Brain microvascular endothelial cell (primary cell): ENCODE data around the gene MPI.

Source experiments
- DNase-seq: peaks from one replicate; pipeline ENCODE4 v3.0.0-alpha.2; 2020
- H3K27ac ChIP-seq: fragments of 250-450 bp; sonication (Bioruptor Pico); 2 replicates; pipeline ENCODE4 v1.5.1; 2020; ENCODE audit warnings: mild to moderate bottlenecking, moderate library complexity
- H3K27me3 ChIP-seq: fragments of 250-450 bp; sonication (Bioruptor Pico); replicated peaks from 2 replicates; pipeline ENCODE4 v1.5.1; 2020; ENCODE audit warnings: mild to moderate bottlenecking
- H3K36me3 ChIP-seq: fragments of 250-450 bp; sonication (Bioruptor Pico); replicated peaks from 2 replicates; pipeline ENCODE4 v1.5.1; 2020; ENCODE audit warnings: mild to moderate bottlenecking
- H3K4me3 ChIP-seq: 2 replicates; pipeline ENCODE4 v1.5.1; 2011; ENCODE audit warnings: low read depth, mild to moderate bottlenecking, control low read depth, low read length, moderate library complexity
- in situ Hi-C: cut with HindIII; loops from 2 replicates; pipeline ENCODE4 v1.10.0; 2017; ENCODE audit warnings: low sequenced_read_pairs, low pct_ligation_motif_present
- TF ChIP-seq, protein P1 (sequence below): IDR thresholded peaks from 2 replicates; pipeline ENCODE4 v1.5.1; 2011; ENCODE audit warnings: low read depth, mild to moderate bottlenecking, moderate library complexity, low read length, control low read depth, inconsistent platforms; ENCODE audit errors: missing control alignments

MPI gene

DNA sequence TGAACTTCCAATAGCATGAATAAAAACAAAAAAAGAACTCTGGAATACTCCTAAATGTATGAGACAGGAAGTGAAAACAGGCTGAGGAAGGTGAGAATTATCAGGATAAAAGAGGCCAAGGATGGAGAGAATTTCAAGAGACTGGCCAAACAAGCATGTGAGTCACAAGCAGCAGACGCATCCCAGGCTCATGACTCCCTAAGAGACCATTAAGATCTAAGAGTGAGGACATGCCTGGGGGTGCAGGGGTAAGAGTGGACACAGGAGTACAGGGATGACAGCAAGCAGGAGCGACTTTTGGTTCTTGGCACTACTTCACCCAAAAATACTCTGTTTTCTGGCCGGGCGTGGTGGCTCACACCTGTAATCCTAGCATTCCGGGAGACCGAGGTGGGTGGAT, 23.8 kb upstream of the MPI start:
- Histone ChIP-seq H3K4me3 (no peak overlapping the region), H3K36me3 (peaks cover 2% of the 10 kb centered on the region), H3K27me3 (no peaks in the 10 kb centered on the region), H3K27ac (peak overlapping the region; percentile 8)
- TF ChIP-seq, protein P1, sequence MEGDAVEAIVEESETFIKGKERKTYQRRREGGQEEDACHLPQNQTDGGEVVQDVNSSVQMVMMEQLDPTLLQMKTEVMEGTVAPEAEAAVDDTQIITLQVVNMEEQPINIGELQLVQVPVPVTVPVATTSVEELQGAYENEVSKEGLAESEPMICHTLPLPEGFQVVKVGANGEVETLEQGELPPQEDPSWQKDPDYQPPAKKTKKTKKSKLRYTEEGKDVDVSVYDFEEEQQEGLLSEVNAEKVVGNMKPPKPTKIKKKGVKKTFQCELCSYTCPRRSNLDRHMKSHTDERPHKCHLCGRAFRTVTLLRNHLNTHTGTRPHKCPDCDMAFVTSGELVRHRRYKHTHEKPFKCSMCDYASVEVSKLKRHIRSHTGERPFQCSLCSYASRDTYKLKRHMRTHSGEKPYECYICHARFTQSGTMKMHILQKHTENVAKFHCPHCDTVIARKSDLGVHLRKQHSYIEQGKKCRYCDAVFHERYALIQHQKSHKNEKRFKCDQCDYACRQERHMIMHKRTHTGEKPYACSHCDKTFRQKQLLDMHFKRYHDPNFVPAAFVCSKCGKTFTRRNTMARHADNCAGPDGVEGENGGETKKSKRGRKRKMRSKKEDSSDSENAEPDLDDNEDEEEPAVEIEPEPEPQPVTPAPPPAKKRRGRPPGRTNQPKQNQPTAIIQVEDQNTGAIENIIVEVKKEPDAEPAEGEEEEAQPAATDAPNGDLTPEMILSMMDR: no peak
- in situ Hi-C loops: no loop called here
- peak; percentile 58 for DNase-seq

DNA sequence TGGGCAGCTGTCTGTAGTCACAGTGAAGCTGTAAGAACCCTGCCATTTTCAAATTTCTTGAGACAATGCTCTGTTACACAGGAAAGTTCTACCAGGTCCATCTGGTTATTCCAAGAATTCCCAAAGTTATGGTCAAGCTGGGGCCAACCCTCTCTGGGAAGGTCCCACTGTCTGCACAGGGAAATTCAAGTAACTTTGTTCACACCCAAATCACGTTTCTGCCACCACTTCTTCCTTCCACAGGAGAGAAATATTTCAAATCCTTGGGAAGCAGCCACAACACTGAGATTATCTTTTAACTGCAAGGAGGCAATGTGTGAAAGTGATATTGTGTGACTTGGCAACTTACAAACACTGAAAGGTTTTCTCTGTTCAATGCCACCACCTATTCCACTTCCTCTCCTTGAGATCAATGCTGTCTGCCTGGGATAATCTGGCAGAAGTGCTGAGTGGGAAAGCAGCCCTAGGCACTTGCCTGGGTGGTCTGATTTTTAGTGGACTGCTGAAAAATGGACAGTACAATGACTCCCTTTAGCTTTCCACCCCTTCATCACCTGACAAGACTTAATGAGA, 22.3 kb upstream of the MPI start:
- no peak for DNase-seq
- Histone ChIP-seq H3K27ac (no peak overlapping the region), H3K4me3 (no peak overlapping the region), H3K36me3 (peaks cover 2% of the 10 kb centered on the region), H3K27me3 (no peaks in the 10 kb centered on the region)
- in situ Hi-C loops: no loop called here
- TF ChIP-seq, protein P1: no peak

DNA sequence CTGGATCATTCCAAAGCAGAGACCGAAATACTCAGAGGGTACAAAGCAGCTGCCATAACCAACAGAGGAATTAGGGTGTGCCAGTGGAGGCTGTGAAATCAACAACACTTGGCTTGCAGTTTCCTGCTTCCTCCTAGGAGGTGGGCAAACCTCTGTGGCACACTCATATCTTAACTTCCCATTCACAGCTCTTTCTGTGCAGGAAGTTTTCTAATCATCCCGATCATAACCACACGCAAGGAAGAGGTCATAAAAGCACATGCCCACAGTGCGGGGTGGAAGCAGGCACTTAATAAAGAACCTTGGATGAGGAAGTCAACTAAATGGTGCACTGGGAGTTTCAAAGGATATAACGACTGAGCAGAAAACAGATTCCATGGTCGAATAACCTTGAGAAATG, 21.8 kb upstream of the MPI start:
- in situ Hi-C loops: no loop called here
- H3K4me3 ChIP-seq: no peak overlapping the region
- H3K27me3 ChIP-seq: no peaks in the 10 kb centered on the region
- no peak overlapping the region for H3K27ac ChIP-seq
- peaks cover 2% of the 10 kb centered on the region for H3K36me3 ChIP-seq
- TF ChIP-seq, protein P1: no peak
- DNase-seq: no peak

DNA sequence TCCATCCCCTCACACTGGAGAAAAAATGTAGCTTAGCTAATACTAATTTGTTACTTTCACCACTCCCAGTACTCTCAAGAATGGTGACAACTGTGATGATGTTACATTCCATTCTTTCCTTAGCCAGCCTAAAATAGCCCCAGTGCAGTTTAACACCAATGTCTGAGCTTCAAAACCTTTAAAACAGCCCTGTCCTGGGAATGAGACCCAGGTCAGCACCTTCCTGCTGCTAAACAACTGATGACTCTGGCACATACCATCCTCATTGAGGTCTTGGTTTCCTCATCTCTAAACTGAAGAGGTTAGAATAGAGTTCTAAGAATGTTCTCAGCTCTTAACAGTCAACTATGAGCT, 20.5 kb upstream of the MPI start:
- DNase-seq: no peak
- in situ Hi-C loops: no loop called here
- H3K36me3 ChIP-seq: peaks cover 2% of the 10 kb centered on the region
- H3K27ac ChIP-seq: no peak overlapping the region
- TF ChIP-seq, protein P1: no peak
- H3K4me3 ChIP-seq: no peak overlapping the region
- H3K27me3 ChIP-seq: no peaks in the 10 kb centered on the region

DNA sequence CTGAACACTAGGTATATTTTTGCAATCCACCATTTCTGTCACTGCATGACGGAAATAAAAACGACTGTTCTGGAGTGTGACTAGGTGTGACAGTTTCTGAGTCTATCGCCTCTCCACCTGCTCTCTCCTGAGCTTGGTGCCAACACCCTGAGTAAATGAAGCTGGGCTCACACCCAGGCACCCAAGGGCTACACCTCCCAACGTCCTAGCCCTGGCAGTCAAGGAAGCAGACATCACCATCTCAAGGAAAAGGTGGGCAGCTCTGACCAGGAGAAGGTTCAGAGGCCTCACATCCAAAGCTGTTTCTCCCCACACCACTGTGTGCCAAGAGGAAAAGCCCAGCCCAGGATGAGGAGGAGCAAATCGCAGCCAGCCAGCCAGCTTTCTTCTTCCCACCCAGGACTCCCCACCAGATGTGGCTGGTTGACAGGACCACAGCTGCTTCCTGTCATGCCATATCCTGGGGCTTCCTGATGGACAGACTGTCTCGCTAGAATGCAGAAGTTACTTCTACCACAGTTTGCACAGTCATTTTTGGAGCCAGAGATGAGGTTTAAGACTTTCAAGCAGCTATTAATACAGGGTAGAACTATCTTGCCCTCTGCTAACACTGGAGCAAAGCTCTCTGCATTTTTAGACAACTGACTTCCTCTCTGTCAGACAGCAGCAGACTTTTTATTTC, 20.0 kb upstream of the MPI start:
- no peak for DNase-seq
- Histone ChIP-seq H3K36me3 (peaks cover 2% of the 10 kb centered on the region), H3K4me3 (no peak overlapping the region), H3K27ac (no peak overlapping the region), H3K27me3 (no peaks in the 10 kb centered on the region)
- TF ChIP-seq, protein P1: no peak
- in situ Hi-C loops: no loop called here
